ENCODE measurements around the gene SEC22C.
"Not testable (repeated sequence)": the region's sequence is repeated elsewhere in the genome, so short reads cannot be mapped to it uniquely, and the experiment has no call there.

SEC22C gene
- 56.5 to 128 (median 89.9) reads per million in 17 experiments for total RNA-seq

- DNase-seq, result peak; percentile 93 to 96 (median 94)
Measured at GRCh38 chr3:42581709-42582473, at the start of gene SEC22C. Gene SEC22C, minus strand, starts transcription at chr3:42581967. Its CDS starts 12,921 bp downstream, at chr3:42569046.

- peak in 2 of 4 experiments; percentile 10 to 16 for DNase-seq
Measured at GRCh38 chr3:42613462-42613861, 31.7 kb upstream of the SEC22C start.

- no peak for DNase-seq
Measured at GRCh38 chr3:42612928-42613327, 31.2 kb upstream of the SEC22C start.

- DNase-seq, result no peak
Measured at GRCh38 chr3:42612217-42612616, 30.4 kb upstream of the SEC22C start.

GRCh38 chr3:42610976-42611375 lies 29.2 kb upstream of the SEC22C start:
- no peak for DNase-seq

- DNase-seq, result no peak
Measured at GRCh38 chr3:42608581-42608980, 26.8 kb upstream of the SEC22C start.

- DNase-seq, result no peak
Measured at GRCh38 chr3:42605546-42606173, 23.9 kb upstream of the SEC22C start.

- DNase-seq, result no peak
Measured at GRCh38 chr3:42602961-42603360, 21.2 kb upstream of the SEC22C start.

GRCh38 chr3:42601896-42602581 lies 20.3 kb upstream of the SEC22C start:
- peak in 2 of 4 experiments; percentile 9 to 32 for DNase-seq

GRCh38 chr3:42600958-42601675 lies 19.4 kb upstream of the SEC22C start:
- DNase-seq, result peak; percentile 68 to 82 (median 78)

- peak; percentile 97 to 98 (median 98) for DNase-seq
Measured at GRCh38 chr3:42600111-42600957, 18.6 kb upstream of the SEC22C start, which contains the start of gene NKTR. Gene NKTR, plus strand, starts transcription at chr3:42600686. Its CDS starts 321 bp downstream, at chr3:42601007.

GRCh38 chr3:42597098-42597497 lies 15.3 kb upstream of the SEC22C start:
- not testable (repeated sequence) for DNase-seq

GRCh38 chr3:42595682-42596081 lies 13.9 kb upstream of the SEC22C start:
- DNase-seq, result no peak

- DNase-seq, result no peak
Measured at GRCh38 chr3:42593635-42594034, 11.9 kb upstream of the SEC22C start.

GRCh38 chr3:42591811-42592210 lies 10.0 kb upstream of the SEC22C start:
- DNase-seq, result peak in 1 of 4 experiments; percentile 28

- DNase-seq, result peak in 3 of 4 experiments; percentile 13 to 40 (median 22)
Measured at GRCh38 chr3:42590989-42591756, 9.4 kb upstream of the SEC22C start.

- DNase-seq, result no peak
Measured at GRCh38 chr3:42589382-42590109, 7.8 kb upstream of the SEC22C start.

- DNase-seq, result no peak
Measured at GRCh38 chr3:42588625-42589024, 6.9 kb upstream of the SEC22C start.

- DNase-seq, result no peak
Measured at GRCh38 chr3:42582474-42583070, 805 bp upstream of the SEC22C start.

GRCh38 chr3:42581400-42581708 lies 413 bp downstream of the SEC22C start:
- DNase-seq, result no peak

Measured in suppressor macrophage (primary cell).